GM12872 (cell line): ENCODE data around the gene THAP11.

Experiments used
- TF ChIP-seq, protein P1 (sequence below): IDR thresholded peaks from 3 replicates; pipeline ENCODE4 v1.5.1; 2011; ENCODE audit warnings: low read depth, mild to moderate bottlenecking, low read length, moderate library complexity; ENCODE audit not compliant: insufficient read depth

The THAP11 gene

DNA sequence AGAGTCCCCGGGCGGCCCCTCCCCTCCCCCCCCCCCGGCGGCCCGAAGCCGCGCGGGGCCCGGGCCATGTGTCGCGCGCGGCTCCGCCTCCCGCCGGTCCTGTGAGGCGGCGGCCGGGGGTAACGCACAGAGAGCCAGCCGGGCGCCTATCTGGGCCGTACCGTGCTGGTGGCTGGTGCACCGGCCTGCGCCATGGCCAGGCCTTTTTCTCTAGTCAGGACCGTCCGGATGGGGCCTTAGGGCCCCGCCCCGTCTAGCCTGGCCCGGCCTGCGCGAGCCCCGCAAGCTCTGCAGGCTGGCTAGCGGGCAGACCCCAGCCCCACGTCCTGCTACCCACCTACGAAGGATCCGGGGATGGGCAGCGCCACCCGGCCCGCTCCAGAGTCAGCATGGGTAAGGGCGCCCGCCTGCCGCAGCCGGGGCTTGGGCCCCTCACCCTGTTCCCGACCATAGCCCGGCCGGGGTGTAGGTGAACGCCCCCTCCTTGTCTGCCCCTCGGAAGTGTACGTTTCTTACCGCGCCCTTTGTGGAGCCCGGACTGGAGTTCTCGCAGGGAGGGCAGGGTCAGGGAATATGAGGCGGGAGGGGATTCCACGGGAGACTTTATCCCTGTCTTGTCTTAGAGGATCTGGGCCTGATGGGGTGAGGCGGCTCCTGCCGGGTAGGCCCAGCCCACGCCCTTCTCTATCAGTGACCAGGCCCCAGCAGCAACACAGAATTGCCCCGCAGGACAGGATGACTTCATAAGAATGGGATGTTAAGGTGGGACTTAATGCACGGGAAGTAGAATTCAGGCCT lies 5.1 kb downstream of the THAP11 start, which contains the start of gene CENPT:
Gene CENPT (minus strand): TSS at position 630 of the 798 bp plus-strand sequence. CDS start 13,834 bp downstream, outside the sequence.
- TF ChIP-seq, protein P1, sequence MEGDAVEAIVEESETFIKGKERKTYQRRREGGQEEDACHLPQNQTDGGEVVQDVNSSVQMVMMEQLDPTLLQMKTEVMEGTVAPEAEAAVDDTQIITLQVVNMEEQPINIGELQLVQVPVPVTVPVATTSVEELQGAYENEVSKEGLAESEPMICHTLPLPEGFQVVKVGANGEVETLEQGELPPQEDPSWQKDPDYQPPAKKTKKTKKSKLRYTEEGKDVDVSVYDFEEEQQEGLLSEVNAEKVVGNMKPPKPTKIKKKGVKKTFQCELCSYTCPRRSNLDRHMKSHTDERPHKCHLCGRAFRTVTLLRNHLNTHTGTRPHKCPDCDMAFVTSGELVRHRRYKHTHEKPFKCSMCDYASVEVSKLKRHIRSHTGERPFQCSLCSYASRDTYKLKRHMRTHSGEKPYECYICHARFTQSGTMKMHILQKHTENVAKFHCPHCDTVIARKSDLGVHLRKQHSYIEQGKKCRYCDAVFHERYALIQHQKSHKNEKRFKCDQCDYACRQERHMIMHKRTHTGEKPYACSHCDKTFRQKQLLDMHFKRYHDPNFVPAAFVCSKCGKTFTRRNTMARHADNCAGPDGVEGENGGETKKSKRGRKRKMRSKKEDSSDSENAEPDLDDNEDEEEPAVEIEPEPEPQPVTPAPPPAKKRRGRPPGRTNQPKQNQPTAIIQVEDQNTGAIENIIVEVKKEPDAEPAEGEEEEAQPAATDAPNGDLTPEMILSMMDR, result no peak

DNA sequence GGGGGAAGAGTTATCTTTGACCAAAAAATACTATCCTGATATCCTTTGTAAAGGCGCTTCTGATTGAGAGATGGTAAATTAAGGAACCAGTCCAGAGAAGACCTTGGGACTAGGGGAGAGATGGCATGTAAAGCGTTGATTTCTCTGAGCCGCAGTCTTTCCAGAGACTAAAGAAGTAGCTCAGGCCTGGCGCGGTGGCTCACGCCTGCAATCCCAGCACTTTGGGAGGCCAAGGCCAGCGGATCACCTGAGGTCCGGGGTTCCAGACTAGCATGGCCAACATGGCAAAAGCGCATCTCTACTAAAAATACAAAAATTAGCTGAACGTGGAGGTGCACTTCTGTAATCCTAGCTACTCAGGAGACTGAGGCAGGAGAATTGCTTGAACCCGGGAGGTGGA lies 6.0 kb downstream of the THAP11 start:
- TF ChIP-seq, protein P1, result no peak

DNA sequence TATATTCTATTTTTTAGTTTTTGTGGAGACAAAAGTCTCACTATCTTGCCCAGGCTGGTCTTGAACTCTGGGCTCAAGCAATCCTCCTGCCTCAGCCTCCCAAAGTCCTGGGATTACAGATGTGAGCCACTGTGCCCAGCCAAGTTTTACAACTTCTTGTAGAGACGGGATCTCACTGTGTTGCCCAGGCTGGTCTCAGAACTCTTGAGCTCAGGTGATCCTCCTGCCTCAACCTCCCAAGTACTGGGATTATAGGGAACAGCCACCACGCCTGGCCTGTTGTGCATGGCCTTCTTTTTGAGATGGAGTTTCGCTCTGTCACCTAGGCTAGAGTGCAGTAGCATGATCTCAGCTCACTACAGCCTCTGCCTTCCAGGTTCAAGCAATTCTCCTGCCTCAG lies 11.6 kb downstream of the THAP11 start:
- TF ChIP-seq, protein P1, result no peak

DNA sequence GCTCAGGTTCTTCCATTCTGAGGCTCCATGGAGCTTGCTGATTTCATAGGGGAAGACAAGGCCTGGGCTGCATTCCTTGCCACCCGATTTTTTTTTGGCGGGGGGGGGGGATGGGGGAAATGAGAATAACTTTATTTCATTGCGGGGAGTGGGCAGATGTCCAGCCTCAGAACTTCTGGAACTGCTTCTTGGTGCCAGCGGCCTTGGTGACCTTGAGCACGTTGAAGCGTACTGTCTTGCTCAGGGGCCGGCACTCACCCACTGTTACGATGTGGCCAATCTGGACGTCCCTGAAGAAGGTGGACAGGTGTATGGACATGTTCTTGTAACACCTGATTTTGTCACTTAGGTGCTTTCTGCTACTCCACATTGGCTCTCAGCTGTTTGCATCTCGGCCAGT lies 13.7 kb downstream of the THAP11 start:
- TF ChIP-seq, protein P1, result no peak

DNA sequence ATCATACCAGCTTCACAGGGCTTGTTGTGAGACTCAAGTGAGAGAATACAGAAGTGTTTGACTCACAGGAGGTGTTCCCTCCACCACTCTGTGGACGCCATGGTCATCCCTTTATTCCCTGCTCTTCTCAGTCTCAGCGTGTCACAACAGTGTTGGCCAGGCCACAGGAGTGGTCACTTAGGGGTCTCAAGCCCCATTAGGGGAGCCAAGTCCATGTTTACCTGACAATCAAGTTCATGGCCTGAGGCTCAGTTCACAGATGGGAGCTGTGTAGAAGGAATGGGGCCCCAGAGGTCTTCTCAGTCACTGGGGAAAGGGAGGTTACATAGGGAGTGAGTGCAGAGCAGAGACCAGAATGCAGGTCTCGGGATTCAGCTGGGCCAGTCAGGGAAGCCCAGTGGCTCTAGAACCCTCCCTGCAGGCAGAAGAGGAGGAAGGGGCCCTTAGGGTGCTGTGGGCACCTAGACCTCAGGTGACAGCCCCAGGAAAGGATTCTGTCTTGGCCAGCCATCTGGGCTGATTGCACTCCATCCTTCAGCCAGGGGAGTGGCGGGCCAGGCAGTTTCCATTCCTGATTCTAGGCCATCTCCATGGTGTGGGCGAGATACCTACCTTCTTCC lies 14.9 kb downstream of the THAP11 start:
- TF ChIP-seq, protein P1, result no peak

DNA sequence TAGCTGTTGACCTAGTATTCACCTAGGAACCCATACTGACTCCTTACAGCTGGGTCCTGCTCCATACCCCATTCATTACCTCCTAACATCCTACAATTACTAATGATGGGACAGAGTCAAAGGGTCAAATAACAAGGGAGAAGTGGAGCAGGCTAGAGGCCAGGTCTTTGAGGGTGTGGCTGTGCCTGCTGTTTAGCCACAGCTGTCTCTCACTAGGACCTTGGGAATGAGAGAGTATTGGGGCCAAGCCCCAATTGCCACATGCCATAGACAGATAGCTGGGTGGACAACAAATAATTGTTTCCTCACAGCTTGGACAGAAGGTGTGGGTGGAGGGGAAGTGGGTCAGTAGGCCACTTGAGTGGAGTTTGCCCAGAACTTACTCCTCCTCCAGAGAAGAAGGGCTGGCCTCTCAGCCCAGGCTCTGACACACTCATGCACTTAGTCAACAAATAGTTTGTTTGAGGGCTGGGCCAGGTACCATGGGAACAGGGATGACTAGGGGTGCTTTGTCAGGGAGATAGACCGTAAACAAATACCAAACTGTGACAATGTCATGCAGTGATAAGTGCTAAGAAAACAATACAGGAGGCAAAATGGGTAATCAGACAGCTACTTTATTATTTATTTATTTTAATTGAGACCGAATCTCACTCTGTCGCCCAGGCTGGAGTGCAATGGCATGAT lies 15.6 kb downstream of the THAP11 start:
- TF ChIP-seq, protein P1, result no peak

DNA sequence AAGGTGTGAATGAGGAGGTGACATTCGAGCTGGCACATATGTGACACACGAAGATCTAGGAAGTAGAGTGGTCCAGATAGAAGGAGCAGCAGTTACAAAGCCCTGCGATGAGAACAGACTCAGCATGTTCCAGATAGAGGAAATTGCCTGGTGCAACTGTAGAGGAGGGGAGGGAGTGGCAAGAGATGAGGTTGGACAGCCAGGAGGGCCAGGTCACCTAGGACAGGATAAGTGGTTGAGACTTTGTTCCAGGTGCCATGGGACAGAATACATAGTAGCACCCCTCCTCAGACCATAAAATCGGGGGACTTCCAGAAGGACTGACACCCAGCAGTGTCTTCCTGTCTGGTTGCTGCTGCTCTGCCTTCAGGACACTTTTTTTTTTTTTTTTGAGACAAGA lies 16.4 kb downstream of the THAP11 start:
- TF ChIP-seq, protein P1, result no peak
